GM19099 (cell line): ENCODE measurements around the gene ERAP2.

ENCODE experiments used
- POLR2A ChIP-seq: IDR thresholded peaks from 3 replicates; pipeline ENCODE4 v1.6.1; 2011; ENCODE audit warnings: low read depth; ENCODE audit not compliant: insufficient read length; ENCODE audit errors: extremely low read depth

The ERAP2 gene, protein sequence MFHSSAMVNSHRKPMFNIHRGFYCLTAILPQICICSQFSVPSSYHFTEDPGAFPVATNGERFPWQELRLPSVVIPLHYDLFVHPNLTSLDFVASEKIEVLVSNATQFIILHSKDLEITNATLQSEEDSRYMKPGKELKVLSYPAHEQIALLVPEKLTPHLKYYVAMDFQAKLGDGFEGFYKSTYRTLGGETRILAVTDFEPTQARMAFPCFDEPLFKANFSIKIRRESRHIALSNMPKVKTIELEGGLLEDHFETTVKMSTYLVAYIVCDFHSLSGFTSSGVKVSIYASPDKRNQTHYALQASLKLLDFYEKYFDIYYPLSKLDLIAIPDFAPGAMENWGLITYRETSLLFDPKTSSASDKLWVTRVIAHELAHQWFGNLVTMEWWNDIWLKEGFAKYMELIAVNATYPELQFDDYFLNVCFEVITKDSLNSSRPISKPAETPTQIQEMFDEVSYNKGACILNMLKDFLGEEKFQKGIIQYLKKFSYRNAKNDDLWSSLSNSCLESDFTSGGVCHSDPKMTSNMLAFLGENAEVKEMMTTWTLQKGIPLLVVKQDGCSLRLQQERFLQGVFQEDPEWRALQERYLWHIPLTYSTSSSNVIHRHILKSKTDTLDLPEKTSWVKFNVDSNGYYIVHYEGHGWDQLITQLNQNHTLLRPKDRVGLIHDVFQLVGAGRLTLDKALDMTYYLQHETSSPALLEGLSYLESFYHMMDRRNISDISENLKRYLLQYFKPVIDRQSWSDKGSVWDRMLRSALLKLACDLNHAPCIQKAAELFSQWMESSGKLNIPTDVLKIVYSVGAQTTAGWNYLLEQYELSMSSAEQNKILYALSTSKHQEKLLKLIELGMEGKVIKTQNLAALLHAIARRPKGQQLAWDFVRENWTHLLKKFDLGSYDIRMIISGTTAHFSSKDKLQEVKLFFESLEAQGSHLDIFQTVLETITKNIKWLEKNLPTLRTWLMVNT

GRCh38 chr5:96876292-96876850, at the start of gene ERAP2:
Gene ERAP2, plus strand, starts transcription at chr5:96876500. Its CDS starts 3,186 bp downstream, at chr5:96879686.
- no peak for TF ChIP-seq POLR2A

DNA sequence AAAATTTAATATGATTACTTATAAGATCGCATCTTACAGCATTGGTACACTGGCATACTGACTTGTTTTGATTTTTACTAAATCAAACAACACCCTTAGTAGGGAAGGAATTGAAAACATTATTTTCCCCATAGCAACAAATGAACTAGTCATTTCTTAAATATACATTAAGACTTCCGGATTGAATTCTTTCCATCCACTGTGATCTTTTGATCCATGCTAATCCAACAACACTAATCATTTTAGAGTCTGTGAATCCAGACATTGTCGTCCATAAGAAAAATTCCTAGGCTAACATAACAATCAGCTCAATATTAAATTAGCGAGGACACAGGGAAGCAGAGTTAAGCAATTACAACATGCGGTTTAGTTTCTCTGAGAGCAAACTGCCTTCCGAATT, 47.0 kb upstream of the ERAP2 start:
- TF ChIP-seq POLR2A: no peak

DNA sequence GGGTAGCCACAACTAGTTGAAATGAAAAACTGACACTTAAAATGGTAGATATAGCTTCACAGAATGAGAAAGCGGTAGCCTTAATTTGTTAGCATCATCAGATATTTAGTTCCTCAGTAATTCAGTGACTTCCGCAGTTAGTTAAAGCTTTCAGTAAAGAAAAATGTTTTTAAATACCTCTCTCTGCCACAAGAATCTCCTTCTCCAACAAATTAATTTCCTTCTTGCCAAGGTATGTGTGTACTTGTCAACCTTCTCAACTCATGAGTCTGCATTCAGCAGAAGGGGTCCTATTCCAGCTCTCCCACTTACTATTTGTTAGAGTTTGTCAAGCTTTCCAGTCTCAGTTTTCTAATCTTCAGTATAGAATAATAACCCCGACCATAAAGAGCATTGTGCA, 42.3 kb upstream of the ERAP2 start:
- TF ChIP-seq POLR2A: no peak

GRCh38 chr5:96835791-96836191, 40.5 kb upstream of the ERAP2 start:
- TF ChIP-seq POLR2A: no peak

DNA sequence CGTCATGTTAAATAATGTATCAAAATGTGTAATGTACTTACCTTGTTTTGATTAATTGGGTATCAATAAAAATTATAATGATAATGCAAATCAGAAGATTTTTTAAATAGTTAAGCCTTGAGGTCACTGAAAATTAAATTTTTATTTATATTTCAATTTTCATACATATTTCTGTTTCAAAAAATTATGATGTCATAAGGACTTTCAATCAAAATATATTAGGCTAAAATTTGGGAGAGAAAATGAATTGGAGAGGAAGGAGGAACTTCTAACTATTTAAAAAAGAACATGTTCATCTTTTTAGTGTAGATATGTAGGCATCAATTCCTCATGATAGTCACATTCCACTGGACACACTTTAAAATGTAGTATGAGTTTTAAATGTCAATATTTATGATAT, 39.5 kb upstream of the ERAP2 start:
- no peak for TF ChIP-seq POLR2A

GRCh38 chr5:96837303-96837702, 39.0 kb upstream of the ERAP2 start:
- no peak for TF ChIP-seq POLR2A

GRCh38 chr5:96838201-96839070, 37.9 kb upstream of the ERAP2 start:
- TF ChIP-seq POLR2A: no peak

- TF ChIP-seq POLR2A: no peak
Observed at GRCh38 chr5:96839071-96839592, 37.2 kb upstream of the ERAP2 start.

GRCh38 chr5:96843140-96843539, 33.2 kb upstream of the ERAP2 start:
- TF ChIP-seq POLR2A: no peak

- TF ChIP-seq POLR2A: no peak
Observed at GRCh38 chr5:96844481-96844990, 31.8 kb upstream of the ERAP2 start.

GRCh38 chr5:96851312-96852062, 24.8 kb upstream of the ERAP2 start:
- TF ChIP-seq POLR2A: no peak

DNA sequence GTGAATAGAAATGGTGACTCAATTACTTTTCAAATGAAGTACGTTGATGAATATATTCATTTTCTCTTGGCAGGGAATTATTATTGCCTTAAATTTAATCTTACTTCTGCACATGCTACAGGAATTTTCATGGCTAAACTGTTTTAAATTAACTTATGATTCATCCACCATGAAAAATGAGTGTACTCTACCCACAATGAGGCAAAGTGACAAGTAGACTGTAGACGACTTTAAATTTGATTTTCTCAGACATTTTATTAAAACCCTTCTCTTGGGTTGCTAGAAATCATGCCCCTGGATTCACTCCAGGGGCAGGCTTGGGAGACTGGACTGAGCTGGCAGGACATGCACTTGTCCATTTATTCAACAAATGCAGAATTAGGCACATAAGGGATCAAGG, 23.5 kb upstream of the ERAP2 start:
- no peak for TF ChIP-seq POLR2A

DNA sequence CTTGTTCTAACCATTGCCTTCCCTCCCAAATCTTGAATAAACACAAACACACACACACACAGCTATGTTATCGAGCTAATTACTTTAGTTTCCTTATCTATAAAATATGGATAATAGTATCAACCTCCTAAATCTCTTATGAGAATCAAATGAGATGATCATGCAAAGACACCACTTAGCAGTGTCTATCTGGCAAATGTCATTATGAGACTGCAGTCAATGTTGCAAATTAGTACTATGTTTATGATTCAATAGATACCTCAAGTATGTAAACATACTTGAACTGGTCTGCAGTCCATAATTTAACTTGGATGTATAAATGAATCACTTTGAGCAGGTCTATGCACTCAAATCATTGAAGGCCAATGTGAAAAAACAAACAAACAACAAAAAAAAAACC, 22.2 kb upstream of the ERAP2 start:
- no peak for TF ChIP-seq POLR2A

DNA sequence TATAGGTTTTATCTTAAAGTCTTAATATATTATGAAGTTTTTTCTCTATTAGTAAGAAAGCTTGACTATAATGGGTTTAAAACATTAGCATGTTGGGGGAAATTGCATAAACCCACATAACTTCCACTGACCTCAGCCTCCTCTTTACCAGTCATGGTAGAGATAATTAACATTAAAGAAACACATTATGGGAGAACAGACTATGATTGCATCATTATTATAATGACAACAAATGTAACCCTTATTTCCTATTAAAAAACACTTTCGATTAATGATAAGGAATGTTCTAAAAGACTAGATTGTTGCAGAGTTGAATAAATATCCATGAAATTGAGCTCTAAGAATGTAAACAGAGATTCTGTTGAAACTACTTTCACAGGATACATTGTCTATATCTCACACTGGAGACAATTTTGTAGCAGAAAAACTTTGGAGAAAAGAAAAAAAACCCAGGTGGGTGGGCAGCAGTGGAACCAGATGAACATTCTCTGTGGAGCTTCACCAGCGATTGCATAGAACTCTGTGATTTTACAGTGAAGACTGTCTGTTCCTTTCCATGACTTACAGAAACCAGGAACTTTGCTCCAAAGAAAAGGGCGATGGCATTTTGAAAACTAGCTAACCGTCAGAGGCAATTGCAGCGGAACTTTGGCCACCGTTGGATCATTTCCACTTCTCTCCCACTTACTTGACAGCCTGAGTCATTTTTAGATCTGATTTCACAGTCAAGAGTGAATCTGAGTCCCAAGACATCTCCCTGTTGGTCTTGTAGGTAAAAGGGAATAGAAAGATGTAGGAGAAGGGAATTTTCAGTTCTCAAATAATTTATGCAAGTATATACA, 21.0 kb upstream of the ERAP2 start:
- no peak for TF ChIP-seq POLR2A
